HepG2 (cell line): Measurements from ENCODE around the gene GRAP. TPM values are rescaled to one million over a fixed set of nuclear protein-coding genes. Genes with fewer than 3 reads are reported as not detected.
A peak's percentile ranks its signal among the peaks of the same experiment; 100 is the strongest.

Source experiments
- FLYWCH1 ChIP-seq: sonication (generic); formaldehyde crosslinking; IDR thresholded peaks from 2 replicates; pipeline ENCODE4 v1.8.1; 2023; ENCODE audit warnings: mild to moderate bottlenecking, missing genetic modification reagents
- GPN1 ChIP-seq: sonication (generic); formaldehyde crosslinking; IDR thresholded peaks from 2 replicates; pipeline ENCODE4 v1.5.1; 2020; ENCODE audit warnings: missing genetic modification reagents, borderline replicate concordance
- HNRNPL ChIP-seq: fragments of 200-400 bp; formaldehyde crosslinking; IDR thresholded peaks from 2 replicates; pipeline ENCODE4 v1.6.1; 2017; ENCODE audit warnings: mild to moderate bottlenecking, low read depth, low read length
- KLF11 ChIP-seq: IDR thresholded peaks from 2 replicates; pipeline ENCODE4 v1.6.1; 2016; ENCODE audit warnings: missing compliant biosample characterization
- MTF1 ChIP-seq: sonication (generic); formaldehyde crosslinking; IDR thresholded peaks from 2 replicates; pipeline ENCODE4 v1.5.0; 2020; ENCODE audit warnings: missing genetic modification reagents
- NCOA5 ChIP-seq: sonication (generic); formaldehyde crosslinking; IDR thresholded peaks from 2 replicates; pipeline ENCODE4 v1.4.0; 2020; ENCODE audit warnings: missing genetic modification reagents
- PAWR ChIP-seq: sonication (generic); formaldehyde crosslinking; IDR thresholded peaks from 2 replicates; pipeline ENCODE4 v1.4.0; 2020; ENCODE audit warnings: missing genetic modification reagents, mild to moderate bottlenecking, borderline replicate concordance
- PPARG ChIP-seq: conservative IDR thresholded peaks from 2 replicates; pipeline ENCODE4 v1.6.1; 2016; ENCODE audit warnings: missing biosample characterization, missing genetic modification reagents
- REL ChIP-seq: sonication (generic); formaldehyde crosslinking; conservative IDR thresholded peaks from 2 replicates; pipeline ENCODE4 v1.8.0; 2022; ENCODE audit warnings: mild to moderate bottlenecking, missing genetic modification reagents, moderate library complexity
- SP1 ChIP-seq, 2 experiments: fragments of 450-650 bp in 1 of 2; sonication (generic) in 1 of 2; formaldehyde crosslinking in 1 of 2; IDR thresholded peaks; 2 replicates each; pipeline versions ENCODE4 v1.4.0 to v1.6.1; 2016 to 2020; ENCODE audit warnings: missing genetic modification reagents in 1 of 2
- TAF1 ChIP-seq: sonication (generic); formaldehyde crosslinking; IDR thresholded peaks from 2 replicates; pipeline ENCODE4 v1.4.0; 2020; ENCODE audit warnings: missing genetic modification reagents
- ZFP37 ChIP-seq: sonication (generic); formaldehyde crosslinking; IDR thresholded peaks from 2 replicates; pipeline ENCODE4 v1.4.0; 2020; ENCODE audit warnings: missing genetic modification reagents, borderline replicate concordance
- ZNF18 ChIP-seq: sonication (generic); formaldehyde crosslinking; IDR thresholded peaks from 2 replicates; pipeline ENCODE4 v1.8.0; 2022; ENCODE audit warnings: mild to moderate bottlenecking, missing genetic modification reagents; ENCODE audit not compliant: insufficient replicate concordance
- ZNF501 ChIP-seq: sonication (generic); formaldehyde crosslinking; IDR thresholded peaks from 2 replicates; pipeline ENCODE4 v1.5.1; 2020; ENCODE audit warnings: mild to moderate bottlenecking, moderate library complexity, missing genetic modification reagents
- ZNF652 ChIP-seq: IDR thresholded peaks from 2 replicates; pipeline ENCODE4 v1.6.1; 2016; ENCODE audit warnings: low read depth, borderline replicate concordance
- ZNF766 ChIP-seq: sonication (generic); formaldehyde crosslinking; IDR thresholded peaks from 2 replicates; pipeline ENCODE4 v1.5.0; 2020; ENCODE audit warnings: missing genetic modification reagents, borderline replicate concordance
- polyA plus RNA-seq, 8 experiments: library from polyadenylated mRNA; depleted of rRNA in 3 of 8; stranded (reverse) in 7 of 8; unstranded in 1 of 8; fragments of >200 nt; fragmentation: Illumina TruSeq in 4 of 8; extraction: Trizol in 4 of 8; gene quantifications; 2 replicates each; pipeline versions ENCODE4 v1.2.1 to v1.2.3, GENCODE V29; 2011 to 2016; ENCODE audit warnings: low read depth in 4 of 8, missing spikeins in 1 of 8, mixed read lengths in 1 of 8; ENCODE audit not compliant: insufficient read depth in 1 of 8
- total RNA-seq, 5 experiments: library from RNA; depleted of rRNA; stranded (reverse); fragments of >200 nt; fragmentation: Illumina TruSeq; extraction: Trizol; gene quantifications; 2 replicates each; pipeline ENCODE4 v1.2.3, GENCODE V29; 2016; ENCODE audit warnings: low read depth in 1 of 5
- TF ChIP-seq, protein P1 (sequence below): sonication (generic); formaldehyde crosslinking; IDR thresholded peaks from 2 replicates; pipeline ENCODE4 v1.4.0; 2020; ENCODE audit warnings: missing genetic modification reagents, mild to moderate bottlenecking, borderline replicate concordance
- TF ChIP-seq, protein P2 (sequence below): sonication (generic); formaldehyde crosslinking; IDR thresholded peaks from 2 replicates; pipeline ENCODE4 v1.5.1; 2020; ENCODE audit warnings: mild to moderate bottlenecking, missing genetic modification reagents, moderate library complexity
- TF ChIP-seq, protein P3 (sequence below): sonication (generic); formaldehyde crosslinking; IDR thresholded peaks from 2 replicates; pipeline ENCODE4 v1.5.1; 2020; ENCODE audit warnings: missing genetic modification reagents, mild to moderate bottlenecking, borderline replicate concordance

GRAP gene
- total and polyA plus RNA-seq, 2 of the 13 experiments (the other 11 are each of a cell fraction or from before 2014, with no cell fraction given), result 0.77 to 1.7 TPM

- TF ChIP-seq, protein P1, sequence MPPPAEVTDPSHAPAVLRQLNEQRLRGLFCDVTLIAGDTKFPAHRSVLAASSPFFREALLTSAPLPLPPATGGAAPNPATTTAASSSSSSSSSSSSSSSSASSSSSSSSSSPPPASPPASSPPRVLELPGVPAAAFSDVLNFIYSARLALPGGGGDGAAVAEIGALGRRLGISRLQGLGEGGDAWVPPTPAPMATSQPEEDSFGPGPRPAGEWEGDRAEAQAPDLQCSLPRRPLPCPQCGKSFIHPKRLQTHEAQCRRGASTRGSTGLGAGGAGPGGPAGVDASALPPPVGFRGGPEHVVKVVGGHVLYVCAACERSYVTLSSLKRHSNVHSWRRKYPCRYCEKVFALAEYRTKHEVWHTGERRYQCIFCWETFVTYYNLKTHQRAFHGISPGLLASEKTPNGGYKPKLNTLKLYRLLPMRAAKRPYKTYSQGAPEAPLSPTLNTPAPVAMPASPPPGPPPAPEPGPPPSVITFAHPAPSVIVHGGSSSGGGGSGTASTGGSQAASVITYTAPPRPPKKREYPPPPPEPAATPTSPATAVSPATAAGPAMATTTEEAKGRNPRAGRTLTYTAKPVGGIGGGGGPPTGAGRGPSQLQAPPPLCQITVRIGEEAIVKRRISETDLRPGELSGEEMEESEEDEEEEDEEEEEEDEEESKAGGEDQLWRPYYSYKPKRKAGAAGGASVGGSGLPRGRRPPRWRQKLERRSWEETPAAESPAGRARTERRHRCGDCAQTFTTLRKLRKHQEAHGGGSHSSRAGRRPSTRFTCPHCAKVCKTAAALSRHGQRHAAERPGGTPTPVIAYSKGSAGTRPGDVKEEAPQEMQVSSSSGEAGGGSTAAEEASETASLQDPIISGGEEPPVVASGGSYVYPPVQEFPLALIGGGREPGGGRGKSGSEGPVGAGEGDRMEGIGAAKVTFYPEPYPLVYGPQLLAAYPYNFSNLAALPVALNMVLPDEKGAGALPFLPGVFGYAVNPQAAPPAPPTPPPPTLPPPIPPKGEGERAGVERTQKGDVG (CRISPR knock-in tag), result no peak
- no peak for TF ChIP-seq PPARG (CRISPR knock-in tag)
- no peak for TF ChIP-seq HNRNPL
- TF ChIP-seq ZNF18 (CRISPR knock-in tag), result no peak
- TF ChIP-seq ZNF501 (CRISPR knock-in tag), result 0 out of 2 replicates have a peak, but pooled peaks have one; percentile 14
- TF ChIP-seq ZNF652 (CRISPR knock-in tag), result no peak
- TF ChIP-seq TAF1 (CRISPR knock-in tag), result no peak
- TF ChIP-seq, protein P2, sequence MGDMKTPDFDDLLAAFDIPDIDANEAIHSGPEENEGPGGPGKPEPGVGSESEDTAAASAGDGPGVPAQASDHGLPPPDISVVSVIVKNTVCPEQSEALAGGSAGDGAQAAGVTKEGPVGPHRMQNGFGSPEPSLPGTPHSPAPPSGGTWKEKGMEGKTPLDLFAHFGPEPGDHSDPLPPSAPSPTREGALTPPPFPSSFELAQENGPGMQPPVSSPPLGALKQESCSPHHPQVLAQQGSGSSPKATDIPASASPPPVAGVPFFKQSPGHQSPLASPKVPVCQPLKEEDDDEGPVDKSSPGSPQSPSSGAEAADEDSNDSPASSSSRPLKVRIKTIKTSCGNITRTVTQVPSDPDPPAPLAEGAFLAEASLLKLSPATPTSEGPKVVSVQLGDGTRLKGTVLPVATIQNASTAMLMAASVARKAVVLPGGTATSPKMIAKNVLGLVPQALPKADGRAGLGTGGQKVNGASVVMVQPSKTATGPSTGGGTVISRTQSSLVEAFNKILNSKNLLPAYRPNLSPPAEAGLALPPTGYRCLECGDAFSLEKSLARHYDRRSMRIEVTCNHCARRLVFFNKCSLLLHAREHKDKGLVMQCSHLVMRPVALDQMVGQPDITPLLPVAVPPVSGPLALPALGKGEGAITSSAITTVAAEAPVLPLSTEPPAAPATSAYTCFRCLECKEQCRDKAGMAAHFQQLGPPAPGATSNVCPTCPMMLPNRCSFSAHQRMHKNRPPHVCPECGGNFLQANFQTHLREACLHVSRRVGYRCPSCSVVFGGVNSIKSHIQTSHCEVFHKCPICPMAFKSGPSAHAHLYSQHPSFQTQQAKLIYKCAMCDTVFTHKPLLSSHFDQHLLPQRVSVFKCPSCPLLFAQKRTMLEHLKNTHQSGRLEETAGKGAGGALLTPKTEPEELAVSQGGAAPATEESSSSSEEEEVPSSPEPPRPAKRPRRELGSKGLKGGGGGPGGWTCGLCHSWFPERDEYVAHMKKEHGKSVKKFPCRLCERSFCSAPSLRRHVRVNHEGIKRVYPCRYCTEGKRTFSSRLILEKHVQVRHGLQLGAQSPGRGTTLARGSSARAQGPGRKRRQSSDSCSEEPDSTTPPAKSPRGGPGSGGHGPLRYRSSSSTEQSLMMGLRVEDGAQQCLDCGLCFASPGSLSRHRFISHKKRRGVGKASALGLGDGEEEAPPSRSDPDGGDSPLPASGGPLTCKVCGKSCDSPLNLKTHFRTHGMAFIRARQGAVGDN (CRISPR knock-in tag), result peak; percentile 22; the same call in 1 of the 2 replicates
- TF ChIP-seq SP1 (IDR thresholded peaks at IDR 0.05), result no peak
- TF ChIP-seq SP1 (CRISPR knock-in tag; IDR thresholded peaks at IDR 0.05), result no peak
- TF ChIP-seq ZFP37, result no peak
- no peak for TF ChIP-seq PAWR
- no peak for TF ChIP-seq NCOA5 (CRISPR knock-in tag)
- TF ChIP-seq FLYWCH1 (CRISPR knock-in tag), result no peak
- TF ChIP-seq, protein P3, sequence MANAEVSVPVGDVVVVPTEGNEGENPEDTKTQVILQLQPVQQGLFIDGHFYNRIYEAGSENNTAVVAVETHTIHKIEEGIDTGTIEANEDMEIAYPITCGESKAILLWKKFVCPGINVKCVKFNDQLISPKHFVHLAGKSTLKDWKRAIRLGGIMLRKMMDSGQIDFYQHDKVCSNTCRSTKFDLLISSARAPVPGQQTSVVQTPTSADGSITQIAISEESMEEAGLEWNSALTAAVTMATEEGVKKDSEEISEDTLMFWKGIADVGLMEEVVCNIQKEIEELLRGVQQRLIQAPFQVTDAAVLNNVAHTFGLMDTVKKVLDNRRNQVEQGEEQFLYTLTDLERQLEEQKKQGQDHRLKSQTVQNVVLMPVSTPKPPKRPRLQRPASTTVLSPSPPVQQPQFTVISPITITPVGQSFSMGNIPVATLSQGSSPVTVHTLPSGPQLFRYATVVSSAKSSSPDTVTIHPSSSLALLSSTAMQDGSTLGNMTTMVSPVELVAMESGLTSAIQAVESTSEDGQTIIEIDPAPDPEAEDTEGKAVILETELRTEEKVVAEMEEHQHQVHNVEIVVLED, result no peak
- TF ChIP-seq ZNF766 (CRISPR knock-in tag), result no peak
- TF ChIP-seq GPN1 (CRISPR knock-in tag), result no peak
- TF ChIP-seq MTF1 (CRISPR knock-in tag), result no peak
- TF ChIP-seq KLF11 (CRISPR knock-in tag), result no peak
- no peak for TF ChIP-seq REL (CRISPR knock-in tag)
Measured at GRCh38 chr17:19010729-19011505, 35.8 kb downstream of the GRAP start (continued).
